Measurements from ENCODE around the gene CFAP46. TPM values are rescaled to one million over a fixed set of nuclear protein-coding genes. Genes with fewer than 3 reads are reported as not detected.

Gene CFAP46
- polyA plus RNA-seq, 1 donor from 2014 or later = 2.6 TPM

- Histone ChIP-seq H3K9ac (ENCODE audit: low read length) (no peak overlapping the region), H3K36me3 (ENCODE audit: insufficient read depth, low read length) (no peaks in the 10 kb centered on the region), H3F3A (ENCODE audit: insufficient read depth, low read length, poor library complexity, severe bottlenecking) (no peaks in the 10 kb centered on the region), H2AFZ (ENCODE audit: low read depth, low read length) (no peak overlapping the region), H3K27ac (ENCODE audit: low read length) (no peak overlapping the region), H3K9me3 (ENCODE audit: low read length) (no peaks in the 10 kb centered on the region), H3K4me2 (ENCODE audit: low read length) (no peak overlapping the region), H4K20me1 (ENCODE audit: insufficient read depth) (no peaks in the 10 kb centered on the region), H3K9me2 (ENCODE audit: insufficient read depth, low read length) (no peaks in the 10 kb centered on the region), H3K27me3 (ENCODE audit: insufficient read depth, low read depth, low read length) (no peaks in the 10 kb centered on the region), H3K79me2 (replicated peaks; ENCODE audit: insufficient read depth, low read length) (no peaks in the 10 kb centered on the region), H3K4me3 (ENCODE audit: low read length) (no peak overlapping the region)
- TF ChIP-seq, protein P1, sequence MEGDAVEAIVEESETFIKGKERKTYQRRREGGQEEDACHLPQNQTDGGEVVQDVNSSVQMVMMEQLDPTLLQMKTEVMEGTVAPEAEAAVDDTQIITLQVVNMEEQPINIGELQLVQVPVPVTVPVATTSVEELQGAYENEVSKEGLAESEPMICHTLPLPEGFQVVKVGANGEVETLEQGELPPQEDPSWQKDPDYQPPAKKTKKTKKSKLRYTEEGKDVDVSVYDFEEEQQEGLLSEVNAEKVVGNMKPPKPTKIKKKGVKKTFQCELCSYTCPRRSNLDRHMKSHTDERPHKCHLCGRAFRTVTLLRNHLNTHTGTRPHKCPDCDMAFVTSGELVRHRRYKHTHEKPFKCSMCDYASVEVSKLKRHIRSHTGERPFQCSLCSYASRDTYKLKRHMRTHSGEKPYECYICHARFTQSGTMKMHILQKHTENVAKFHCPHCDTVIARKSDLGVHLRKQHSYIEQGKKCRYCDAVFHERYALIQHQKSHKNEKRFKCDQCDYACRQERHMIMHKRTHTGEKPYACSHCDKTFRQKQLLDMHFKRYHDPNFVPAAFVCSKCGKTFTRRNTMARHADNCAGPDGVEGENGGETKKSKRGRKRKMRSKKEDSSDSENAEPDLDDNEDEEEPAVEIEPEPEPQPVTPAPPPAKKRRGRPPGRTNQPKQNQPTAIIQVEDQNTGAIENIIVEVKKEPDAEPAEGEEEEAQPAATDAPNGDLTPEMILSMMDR (IDR thresholded peaks at IDR 0.05; ENCODE audit: poor library complexity, severe bottlenecking) = no peak
- no peak for TF ChIP-seq EP300 (conservative IDR thresholded peaks at IDR 0.05; ENCODE audit: poor library complexity, severe bottlenecking)
- no peak for TF ChIP-seq REST (IDR thresholded peaks at IDR 0.05; ENCODE audit: borderline replicate concordance)
- no peak for TF ChIP-seq MXI1 (conservative IDR thresholded peaks at IDR 0.05; ENCODE audit: poor library complexity, severe bottlenecking)
- no peak for TF ChIP-seq SMC3 (conservative IDR thresholded peaks at IDR 0.05; ENCODE audit: poor library complexity)
- TF ChIP-seq TAF1 (IDR thresholded peaks at IDR 0.05; ENCODE audit: low read depth) = no peak
- no peak for TF ChIP-seq POLR2AphosphoS5 (IDR thresholded peaks at IDR 0.05)
- TF ChIP-seq EZH2 (IDR thresholded peaks at IDR 0.05; ENCODE audit: borderline replicate concordance, insufficient read depth, low read length, poor library complexity, severe bottlenecking) = no peak
- TF ChIP-seq RAD21 (conservative IDR thresholded peaks at IDR 0.05) = no peak
Measured at GRCh38 chr10:132937861-132938260, 4.5 kb downstream of the CFAP46 start.

GRCh38 chr10:132934953-132935352, 7.4 kb downstream of the CFAP46 start:
- no peaks in the 10 kb centered on the region for H3K9me3 ChIP-seq (ENCODE audit: low read length)
- TF ChIP-seq TAF1 (IDR thresholded peaks at IDR 0.05; ENCODE audit: low read depth) (no peak), RAD21 (conservative IDR thresholded peaks at IDR 0.05) (no peak), EP300 (conservative IDR thresholded peaks at IDR 0.05; ENCODE audit: poor library complexity, severe bottlenecking) (no peak), REST (IDR thresholded peaks at IDR 0.05; ENCODE audit: borderline replicate concordance) (no peak), SMC3 (conservative IDR thresholded peaks at IDR 0.05; ENCODE audit: poor library complexity) (no peak), POLR2AphosphoS5 (IDR thresholded peaks at IDR 0.05) (no peak), EZH2 (IDR thresholded peaks at IDR 0.05; ENCODE audit: borderline replicate concordance, insufficient read depth, low read length, poor library complexity, severe bottlenecking) (no peak), MXI1 (conservative IDR thresholded peaks at IDR 0.05; ENCODE audit: poor library complexity, severe bottlenecking) (no peak)
- TF ChIP-seq, protein P1 (IDR thresholded peaks at IDR 0.05; ENCODE audit: poor library complexity, severe bottlenecking) = no peak
- H4K20me1 ChIP-seq (ENCODE audit: insufficient read depth) = no peaks in the 10 kb centered on the region
- no peaks in the 10 kb centered on the region for H3K79me2 ChIP-seq (replicated peaks; ENCODE audit: insufficient read depth, low read length)
- H3K9ac ChIP-seq (ENCODE audit: low read length) = no peak overlapping the region
- no peak overlapping the region for H3K4me2 ChIP-seq (ENCODE audit: low read length)
- no peaks in the 10 kb centered on the region for H3K27me3 ChIP-seq (ENCODE audit: insufficient read depth, low read depth, low read length)
- H3K36me3 ChIP-seq (ENCODE audit: insufficient read depth, low read length) = no peaks in the 10 kb centered on the region
- no peaks in the 10 kb centered on the region for H3K9me2 ChIP-seq (ENCODE audit: insufficient read depth, low read length)
- no peak overlapping the region for H2AFZ ChIP-seq (ENCODE audit: low read depth, low read length)
- H3K4me3 ChIP-seq (ENCODE audit: low read length) = no peak overlapping the region
- H3F3A ChIP-seq (ENCODE audit: insufficient read depth, low read length, poor library complexity, severe bottlenecking) = no peaks in the 10 kb centered on the region
- no peak overlapping the region for H3K27ac ChIP-seq (ENCODE audit: low read length)

Measured in neural cell (in vitro differentiated cells).